ENCODE data around the gene ZSWIM1.

ZSWIM1 gene

GRCh38 chr20:45850238-45850637 is 30.8 kb upstream of the ZSWIM1 start:
- no peaks in the 10 kb centered on the region for H3K27me3 ChIP-seq
- no peaks in the 10 kb centered on the region for H3K9me3 ChIP-seq (replicated peaks in 1 of 11)
- no peak overlapping the region for H3K4me3 ChIP-seq
- H4K20me1 ChIP-seq = peaks cover 0 to 9% (median 0%) of the 10 kb centered on the region in 11 experiments; a peak in 2 of 22 replicates
- H3K9ac ChIP-seq = no peak overlapping the region
- TF ChIP-seq Cebpa-rat (IDR thresholded peaks at IDR 0.05) = no peak
- H3K36me3 ChIP-seq = peaks cover 65 to 99% (median 82%) of the 10 kb centered on the region in 11 experiments
- no peak overlapping the region for H3K27ac ChIP-seq
- H3K4me1 ChIP-seq = peaks cover 0 to 9% (median 6%) of the 10 kb centered on the region in 10 experiments; a peak in 14 of 20 replicates
- no peak overlapping the region for H3K4me2 ChIP-seq

- no peaks in the 10 kb centered on the region for H3K9me3 ChIP-seq (replicated peaks in 1 of 11)
- H3K9ac ChIP-seq = no peak overlapping the region
- no peaks in the 10 kb centered on the region for H3K27me3 ChIP-seq
- TF ChIP-seq Cebpa-rat (IDR thresholded peaks at IDR 0.05) = no peak
- H4K20me1 ChIP-seq = peaks cover 0 to 9% (median 0%) of the 10 kb centered on the region in 11 experiments; a peak in 2 of 22 replicates
- H3K36me3 ChIP-seq = peaks cover 58 to 93% (median 75%) of the 10 kb centered on the region in 11 experiments
- no peak overlapping the region for H3K4me3 ChIP-seq
- peaks cover 3 to 16% (median 13%) of the 10 kb centered on the region in 10 experiments for H3K4me1 ChIP-seq
- H3K4me2 ChIP-seq = no peak overlapping the region
- H3K27ac ChIP-seq = no peak overlapping the region
These were observed 30.1 kb upstream of the ZSWIM1 start for GRCh38 chr20:45850926-45851325.

GRCh38 chr20:45851501-45851900 is 29.5 kb upstream of the ZSWIM1 start:
- Histone ChIP-seq H3K36me3 (peaks cover 53 to 87% (median 69%) of the 10 kb centered on the region in 11 experiments), H3K27me3 (no peaks in the 10 kb centered on the region), H3K27ac (no peak overlapping the region), H4K20me1 (peaks cover 0 to 9% (median 0%) of the 10 kb centered on the region in 11 experiments; a peak in 1 of 22 replicates), H3K4me1 (peaks cover 9 to 22% (median 19%) of the 10 kb centered on the region in 10 experiments), H3K4me2 (no peak overlapping the region), H3K9ac (no peak overlapping the region), H3K9me3 (replicated peaks in 1 of 11) (no peaks in the 10 kb centered on the region), H3K4me3 (no peak overlapping the region)
- no peak for TF ChIP-seq Cebpa-rat (IDR thresholded peaks at IDR 0.05)

GRCh38 chr20:45852326-45852725 is 28.7 kb upstream of the ZSWIM1 start:
- H3K9me3 ChIP-seq (replicated peaks in 1 of 11) = no peaks in the 10 kb centered on the region
- peaks cover 0 to 9% (median 0%) of the 10 kb centered on the region in 11 experiments; a peak in 1 of 22 replicates for H4K20me1 ChIP-seq
- H3K27ac ChIP-seq = no peak overlapping the region
- H3K27me3 ChIP-seq = no peaks in the 10 kb centered on the region
- peaks cover 12 to 25% (median 22%) of the 10 kb centered on the region in 10 experiments for H3K4me1 ChIP-seq
- no peak overlapping the region for H3K4me3 ChIP-seq
- H3K9ac ChIP-seq = no peak overlapping the region
- no peak for TF ChIP-seq Cebpa-rat (IDR thresholded peaks at IDR 0.05)
- H3K36me3 ChIP-seq = peaks cover 45 to 79% (median 62%) of the 10 kb centered on the region in 11 experiments; a peak in 21 of 22 replicates
- no peak overlapping the region for H3K4me2 ChIP-seq

GRCh38 chr20:45853484-45853883 is 27.5 kb upstream of the ZSWIM1 start:
- TF ChIP-seq Cebpa-rat (IDR thresholded peaks at IDR 0.05) = no peak

GRCh38 chr20:45857114-45857881 is 23.7 kb upstream of the ZSWIM1 start, which contains the start of the genes ACOT8 and ZSWIM3:
TSS of gene ACOT8 (minus strand) at chr20:45857392. CDS start at chr20:45857315, 77 bp downstream.
TSS of gene ZSWIM3 (plus strand) at chr20:45857614. CDS start at chr20:45857826, 212 bp downstream.
- H3K9me3 ChIP-seq (replicated peaks in 1 of 11) = no peaks in the 10 kb centered on the region
- no peaks in the 10 kb centered on the region for H4K20me1 ChIP-seq
- peak within 1 kb of the TSS; percentile 86 to 98 (median 94) for H3K4me2 ChIP-seq
- peak within 1 kb of the TSS; percentile 80 to 92 (median 85) for H3K9ac ChIP-seq
- H3K4me3 ChIP-seq = peak within 1 kb of the TSS; percentile 76 to 97 (median 84)
- no peak for TF ChIP-seq Cebpa-rat (IDR thresholded peaks at IDR 0.05)
- H3K27me3 ChIP-seq = no peaks in the 10 kb centered on the region
- peaks cover 16 to 29% (median 25%) of the 10 kb centered on the region in 11 experiments; a peak in 20 of 22 replicates for H3K36me3 ChIP-seq
- H3K4me1 ChIP-seq = peaks cover 25 to 53% (median 37%) of the 10 kb centered on the region in 10 experiments
- peak within 1 kb of the TSS; percentile 68 to 85 (median 80) for H3K27ac ChIP-seq

More at GRCh38 chr20:45853484-45853883, 27.5 kb upstream of the ZSWIM1 start:
- H3K9me3 ChIP-seq (replicated peaks in 1 of 11) = no peaks in the 10 kb centered on the region
- H3K27ac ChIP-seq = no peak overlapping the region
- H3K27me3 ChIP-seq = no peaks in the 10 kb centered on the region
- no peak overlapping the region for H3K4me3 ChIP-seq
- H4K20me1 ChIP-seq = peaks cover 0 to 7% (median 0%) of the 10 kb centered on the region in 11 experiments; a peak in 1 of 22 replicates
- H3K9ac ChIP-seq = 0 out of 22 replicates have a peak overlapping the region, but pooled peaks of 1 of the 11 experiments have one; percentile 29
- no peak overlapping the region for H3K4me2 ChIP-seq
- peaks cover 18 to 31% (median 28%) of the 10 kb centered on the region in 10 experiments for H3K4me1 ChIP-seq
- peaks cover 33 to 67% (median 51%) of the 10 kb centered on the region in 11 experiments; a peak in 21 of 22 replicates for H3K36me3 ChIP-seq

- Histone ChIP-seq H3K9ac (peak overlapping the region; percentile 78 to 92 (median 85)), H3K27me3 (no peaks in the 10 kb centered on the region), H3K27ac (peak overlapping the region; percentile 63 to 85 (median 78); a peak in 21 of 22 replicates), H4K20me1 (no peaks in the 10 kb centered on the region), H3K36me3 (peaks cover 12 to 23% (median 21%) of the 10 kb centered on the region in 11 experiments; a peak in 19 of 22 replicates), H3K9me3 (replicated peaks in 1 of 11) (no peaks in the 10 kb centered on the region), H3K4me3 (peak overlapping the region; percentile 76 to 97 (median 84)), H3K4me1 (peaks cover 25 to 53% (median 37%) of the 10 kb centered on the region in 10 experiments), H3K4me2 (peak overlapping the region; percentile 81 to 96 (median 89))
- TF ChIP-seq Cebpa-rat (IDR thresholded peaks at IDR 0.05) = no peak
These were observed 23.2 kb upstream of the ZSWIM1 start for GRCh38 chr20:45857882-45858216.

GRCh38 chr20:45859916-45860315 is 21.1 kb upstream of the ZSWIM1 start:
- peaks cover 25 to 48% (median 32%) of the 10 kb centered on the region in 10 experiments for H3K4me1 ChIP-seq
- H3K27ac ChIP-seq = no peak overlapping the region
- no peak for TF ChIP-seq Cebpa-rat (IDR thresholded peaks at IDR 0.05)
- H3K4me3 ChIP-seq = no peak overlapping the region
- H4K20me1 ChIP-seq = no peaks in the 10 kb centered on the region
- H3K9ac ChIP-seq = no peak overlapping the region
- no peak overlapping the region; a peak in 2 of 22 replicates for H3K4me2 ChIP-seq
- H3K9me3 ChIP-seq (replicated peaks in 1 of 11) = no peaks in the 10 kb centered on the region
- H3K36me3 ChIP-seq = peaks cover 0 to 7% (median 2%) of the 10 kb centered on the region in 11 experiments; a peak in 13 of 22 replicates
- no peaks in the 10 kb centered on the region for H3K27me3 ChIP-seq

All from BLaER1 treated with 17β-estradiol and CSF1 and Interleukin-3, amounts not matched to agents 10 nM and 100 nM (cell line).